Smooth muscle cell (in vitro differentiated cells): Measurements from ENCODE around the gene ANKRD40CL. TPM values are rescaled to one million over a fixed set of nuclear protein-coding genes. Genes with fewer than 3 reads are reported as not detected.

Experiments
- DNase-seq: peaks from one replicate; lab custom pipeline; 2025; ENCODE audit not compliant: unreplicated experiment; lab: John Stamatoyannopoulos, UW
- H2AFZ ChIP-seq: fragments of 200-600 bp; sonication (generic); 2 replicates; pipeline ENCODE4 v1.6.0; 2016; ENCODE audit warnings: antibody characterized with exemption, low read depth, mild to moderate bottlenecking
- H3F3A ChIP-seq: fragments of 200-600 bp; sonication (generic); 2 replicates; pipeline ENCODE4 v1.6.0; 2017; ENCODE audit warnings: antibody characterized with exemption, low read depth
- H3K27ac ChIP-seq: fragments of 200-600 bp; sonication (generic); 2 replicates; pipeline ENCODE4 v1.5.1; 2016; ENCODE audit warnings: low read depth, mild to moderate bottlenecking
- H3K27me3 ChIP-seq: fragments of 200-600 bp; sonication (generic); 2 replicates; pipeline ENCODE4 v1.6.1; 2016; ENCODE audit warnings: low read depth, mild to moderate bottlenecking
- H3K36me3 ChIP-seq: fragments of 200-600 bp; sonication (generic); 2 replicates; pipeline ENCODE4 v1.5.1; 2016; ENCODE audit warnings: low read depth
- H3K4me1 ChIP-seq: fragments of 200-600 bp; sonication (generic); 2 replicates; pipeline ENCODE4 v1.5.1; 2016; ENCODE audit warnings: low read depth
- H3K4me2 ChIP-seq: fragments of 200-600 bp; sonication (generic); 2 replicates; pipeline ENCODE4 v1.6.0; 2016; ENCODE audit warnings: mild to moderate bottlenecking
- H3K4me3 ChIP-seq: fragments of 200-600 bp; sonication (generic); 2 replicates; pipeline ENCODE4 v1.5.1; 2016; ENCODE audit warnings: mild to moderate bottlenecking
- H3K79me2 ChIP-seq: fragments of 200-600 bp; sonication (generic); 2 replicates; pipeline ENCODE4 v1.6.0; 2016; ENCODE audit warnings: low read depth, mild to moderate bottlenecking
- H3K9ac ChIP-seq: fragments of 200-600 bp; sonication (generic); 2 replicates; pipeline ENCODE4 v1.6.0; 2016; ENCODE audit warnings: low read depth
- H3K9me3 ChIP-seq: fragments of 200-600 bp; sonication (generic); replicated peaks from 2 replicates; pipeline ENCODE4 v1.5.1; 2016; ENCODE audit warnings: low read depth
- H4K20me1 ChIP-seq: fragments of 200-600 bp; sonication (generic); 2 replicates; pipeline ENCODE4 v1.6.0; 2016; ENCODE audit warnings: low read depth
- WGBS: methylation state at CpG from one replicate; pipeline ENCODE4 v1.1.7; 2016; ENCODE audit warnings: low lambda C conversion rate; 5-methylcytosine and 5-hydroxymethylcytosine counted together
- polyA plus RNA-seq: library from polyadenylated mRNA; unstranded; fragments of >200 nt; fragmentation: Nextera tagmentation; extraction: Ambion mirVana; gene quantifications from 2 replicates; pipeline ENCODE4 v1.2.1, GENCODE V29; 2016
- total RNA-seq: library from RNA; depleted of rRNA; stranded (reverse); fragments of >200 nt; gene quantifications from 2 replicates; pipeline ENCODE4 v1.2.3, GENCODE V29; 2014
- TF ChIP-seq, protein P1 (sequence below): fragments of 200-600 bp; sonication (generic); IDR thresholded peaks from 2 replicates; pipeline ENCODE4 v1.5.1; 2017; ENCODE audit warnings: borderline replicate concordance, mild to moderate bottlenecking, antibody characterized with exemption; ENCODE audit not compliant: insufficient read depth, poor library complexity, severe bottlenecking

Gene ANKRD40CL
- total and polyA plus RNA-seq, 2 experiments from 2014 or later = not detected

DNA sequence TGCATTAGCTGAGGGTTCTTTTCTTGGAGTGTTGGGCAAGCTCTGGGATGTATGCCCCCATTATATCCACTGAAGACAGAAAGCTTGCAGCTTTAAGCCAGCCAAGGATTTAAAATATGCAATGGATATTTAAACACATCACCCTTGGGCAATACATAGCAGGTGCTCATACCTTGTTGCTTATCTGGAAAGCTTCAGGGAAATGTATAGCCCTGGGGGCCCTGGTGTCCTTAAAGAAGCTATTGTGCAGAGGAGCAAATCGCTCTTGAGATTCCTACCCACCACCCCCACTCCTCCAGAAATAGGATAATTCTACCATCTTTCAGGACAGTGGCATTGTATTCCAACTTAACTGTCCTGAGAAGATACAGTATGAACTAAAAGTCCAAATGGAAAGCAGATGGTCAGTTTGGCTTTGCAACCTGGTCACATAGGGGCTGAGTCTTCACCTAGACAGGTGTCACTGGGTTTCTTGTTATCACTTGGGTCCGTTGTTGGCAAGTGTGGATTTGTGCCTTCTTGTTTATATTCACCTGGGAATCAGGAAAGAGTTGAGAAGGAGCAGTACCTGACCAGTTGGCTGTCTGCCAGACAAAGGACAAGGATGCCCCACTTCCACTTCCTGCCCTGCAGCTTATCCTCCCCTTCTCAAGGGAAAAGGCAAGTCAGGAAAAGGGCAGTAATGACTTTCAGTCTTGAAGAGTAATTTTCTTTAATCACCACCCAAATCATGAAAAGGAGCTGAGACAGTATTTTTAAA is 3.4 kb downstream of the ANKRD40CL start:
- 66% methylated on average over 2 of the region's 2 CpGs for WGBS
- H2AFZ ChIP-seq = peak overlapping the region; percentile 78
- no peak for DNase-seq
- no peaks in the 10 kb centered on the region for H3K9me3 ChIP-seq
- no peaks in the 10 kb centered on the region for H3F3A ChIP-seq
- H3K4me1 ChIP-seq = no peaks in the 10 kb centered on the region
- no peaks in the 10 kb centered on the region for H3K36me3 ChIP-seq
- no peak overlapping the region for H3K9ac ChIP-seq
- no peaks in the 10 kb centered on the region for H3K27me3 ChIP-seq
- no peak overlapping the region for H3K4me3 ChIP-seq
- TF ChIP-seq, protein P1, sequence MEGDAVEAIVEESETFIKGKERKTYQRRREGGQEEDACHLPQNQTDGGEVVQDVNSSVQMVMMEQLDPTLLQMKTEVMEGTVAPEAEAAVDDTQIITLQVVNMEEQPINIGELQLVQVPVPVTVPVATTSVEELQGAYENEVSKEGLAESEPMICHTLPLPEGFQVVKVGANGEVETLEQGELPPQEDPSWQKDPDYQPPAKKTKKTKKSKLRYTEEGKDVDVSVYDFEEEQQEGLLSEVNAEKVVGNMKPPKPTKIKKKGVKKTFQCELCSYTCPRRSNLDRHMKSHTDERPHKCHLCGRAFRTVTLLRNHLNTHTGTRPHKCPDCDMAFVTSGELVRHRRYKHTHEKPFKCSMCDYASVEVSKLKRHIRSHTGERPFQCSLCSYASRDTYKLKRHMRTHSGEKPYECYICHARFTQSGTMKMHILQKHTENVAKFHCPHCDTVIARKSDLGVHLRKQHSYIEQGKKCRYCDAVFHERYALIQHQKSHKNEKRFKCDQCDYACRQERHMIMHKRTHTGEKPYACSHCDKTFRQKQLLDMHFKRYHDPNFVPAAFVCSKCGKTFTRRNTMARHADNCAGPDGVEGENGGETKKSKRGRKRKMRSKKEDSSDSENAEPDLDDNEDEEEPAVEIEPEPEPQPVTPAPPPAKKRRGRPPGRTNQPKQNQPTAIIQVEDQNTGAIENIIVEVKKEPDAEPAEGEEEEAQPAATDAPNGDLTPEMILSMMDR = no peak
- H4K20me1 ChIP-seq = no peaks in the 10 kb centered on the region
- no peak overlapping the region for H3K27ac ChIP-seq
- no peaks in the 10 kb centered on the region for H3K79me2 ChIP-seq
- H3K4me2 ChIP-seq = peak overlapping the region; percentile 86

GRCh38 chr17:50762177-50762576 is 5.1 kb downstream of the ANKRD40CL start:
- H3K9me3 ChIP-seq = no peaks in the 10 kb centered on the region
- no peak overlapping the region for H3K4me2 ChIP-seq
- H2AFZ ChIP-seq = no peak overlapping the region
- no peaks in the 10 kb centered on the region for H3K4me1 ChIP-seq
- no peak overlapping the region for H3K27ac ChIP-seq
- no peaks in the 10 kb centered on the region for H3F3A ChIP-seq
- no peaks in the 10 kb centered on the region for H4K20me1 ChIP-seq
- 96% methylated on average over 2 of the region's 2 CpGs for WGBS
- H3K4me3 ChIP-seq = no peak overlapping the region
- H3K36me3 ChIP-seq = no peaks in the 10 kb centered on the region
- H3K27me3 ChIP-seq = no peaks in the 10 kb centered on the region
- no peaks in the 10 kb centered on the region for H3K79me2 ChIP-seq
- TF ChIP-seq, protein P1 = no peak
- H3K9ac ChIP-seq = no peak overlapping the region
- no peak for DNase-seq

DNA sequence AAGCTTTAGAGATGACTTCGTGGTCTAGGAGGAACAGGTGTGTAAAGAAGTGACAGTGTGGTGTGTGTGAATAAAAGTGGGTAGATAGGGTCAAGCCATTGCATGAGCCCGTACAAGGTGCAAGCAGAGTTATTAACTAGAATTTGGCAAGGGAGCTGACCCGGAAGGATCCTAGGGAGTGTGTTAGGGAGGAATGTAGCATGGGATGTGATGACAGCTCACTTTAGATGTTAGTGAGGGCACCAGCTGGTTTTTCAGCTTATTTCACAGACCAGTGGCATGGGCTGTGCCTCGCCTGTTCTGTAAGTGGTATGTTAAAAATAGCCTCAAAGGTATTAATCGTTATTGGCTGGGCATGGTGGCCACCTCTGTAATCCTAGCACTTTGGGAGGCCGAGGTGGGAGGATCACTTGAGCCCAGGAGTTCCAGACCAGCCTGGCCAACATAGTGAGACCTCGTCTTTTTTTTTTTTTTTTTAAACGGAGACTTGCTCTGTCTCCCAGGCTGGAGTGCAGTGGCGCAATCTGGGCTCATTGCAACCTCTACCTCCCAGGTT is 8.3 kb downstream of the ANKRD40CL start:
- H3K27ac ChIP-seq = no peak overlapping the region
- peaks cover 18% of the 10 kb centered on the region for H3F3A ChIP-seq
- no peaks in the 10 kb centered on the region for H3K36me3 ChIP-seq
- TF ChIP-seq, protein P1 = no peak
- WGBS = 85% methylated on average over 9 of the region's 9 CpGs
- H3K4me2 ChIP-seq = no peak overlapping the region
- H3K9ac ChIP-seq = no peak overlapping the region
- no peak for DNase-seq
- no peaks in the 10 kb centered on the region for H3K27me3 ChIP-seq
- no peak overlapping the region for H3K4me3 ChIP-seq
- no peak overlapping the region for H2AFZ ChIP-seq
- no peaks in the 10 kb centered on the region for H3K4me1 ChIP-seq
- no peaks in the 10 kb centered on the region for H4K20me1 ChIP-seq
- H3K9me3 ChIP-seq = no peaks in the 10 kb centered on the region
- no peaks in the 10 kb centered on the region for H3K79me2 ChIP-seq
